H9 (cell line): ENCODE measurements around the gene EXPH5. TPM values are rescaled to one million over a fixed set of nuclear protein-coding genes. Genes with fewer than 3 reads are reported as not detected.

Experiments
- DNase-seq: peaks from one replicate; pipeline ENCODE4 v3.0.0-alpha.2; 2017
- H2AFZ ChIP-seq: one replicate; pipeline ENCODE4 v1.6.1; 2013; ENCODE audit warnings: mild to moderate bottlenecking, low read length, control low read depth, moderate library complexity
- H2AK5ac ChIP-seq: 2 replicates; pipeline ENCODE4 v1.6.1; 2013; ENCODE audit warnings: low read length, control low read depth, mixed read lengths; ENCODE audit not compliant: insufficient read length
- H2BK120ac ChIP-seq: one replicate; pipeline ENCODE4 v1.6.1; 2013; ENCODE audit warnings: low read depth, mild to moderate bottlenecking, low read length, control low read depth, inconsistent platforms; ENCODE audit not compliant: poor library complexity, severe bottlenecking
- H2BK12ac ChIP-seq: 2 replicates; pipeline ENCODE4 v1.6.1; 2013; ENCODE audit warnings: low read length, control low read depth, mixed read lengths, low read depth; ENCODE audit not compliant: insufficient read length
- H2BK15ac ChIP-seq: 2 replicates; pipeline ENCODE4 v1.6.1; 2013; ENCODE audit warnings: low read depth, low read length, control low read depth
- H2BK20ac ChIP-seq: one replicate; pipeline ENCODE4 v1.6.1; 2013; ENCODE audit warnings: low read depth, mild to moderate bottlenecking, low read length, control low read depth, inconsistent platforms; ENCODE audit not compliant: poor library complexity, severe bottlenecking
- H2BK5ac ChIP-seq: 2 replicates; pipeline ENCODE4 v1.6.1; 2013; ENCODE audit warnings: low read length, control low read depth, mixed read lengths; ENCODE audit not compliant: insufficient read length
- H3K14ac ChIP-seq: 2 replicates; pipeline ENCODE4 v1.6.1; 2013; ENCODE audit warnings: low read length, control low read depth; ENCODE audit not compliant: insufficient read depth
- H3K18ac ChIP-seq: 2 replicates; pipeline ENCODE4 v1.6.1; 2013; ENCODE audit warnings: low read depth, mild to moderate bottlenecking, mixed read lengths, low read length, control low read depth; ENCODE audit not compliant: insufficient read length
- H3K23ac ChIP-seq: 2 replicates; pipeline ENCODE4 v1.6.1; 2013; ENCODE audit warnings: low read length, control low read depth, mixed read lengths, low read depth; ENCODE audit not compliant: insufficient read length
- H3K23me2 ChIP-seq: 2 replicates; pipeline ENCODE4 v1.6.1; 2013; ENCODE audit warnings: low read depth, mild to moderate bottlenecking, mixed read lengths, low read length, control low read depth; ENCODE audit not compliant: insufficient read length, poor library complexity, severe bottlenecking
- H3K27ac ChIP-seq: 2 replicates; pipeline ENCODE4 v1.5.1; 2013; ENCODE audit warnings: low read length, control low read depth, mixed read lengths, low read depth; ENCODE audit not compliant: insufficient read length
- H3K27me3 ChIP-seq: 2 replicates; pipeline ENCODE4 v1.6.1; 2013; ENCODE audit warnings: low read length, control low read depth, inconsistent platforms; ENCODE audit not compliant: insufficient read depth
- H3K4ac ChIP-seq: 2 replicates; pipeline ENCODE4 v1.6.1; 2013; ENCODE audit warnings: low read depth, mild to moderate bottlenecking, control low read depth, inconsistent platforms, low read length, moderate library complexity
- H3K4me1 ChIP-seq: 2 replicates; pipeline ENCODE4 v1.6.1; 2013; ENCODE audit warnings: low read length, control low read depth, inconsistent platforms; ENCODE audit not compliant: insufficient read depth
- H3K4me2 ChIP-seq: 2 replicates; pipeline ENCODE4 v1.6.1; 2013; ENCODE audit warnings: low read length, control low read depth, mixed read lengths; ENCODE audit not compliant: insufficient read length, insufficient read depth
- H3K56ac ChIP-seq: 2 replicates; pipeline ENCODE4 v1.6.1; 2013; ENCODE audit warnings: low read depth, mild to moderate bottlenecking, mixed read lengths, low read length, control low read depth; ENCODE audit not compliant: insufficient read length
- H3K79me1 ChIP-seq: 2 replicates; pipeline ENCODE4 v1.6.1; 2013; ENCODE audit warnings: low read depth, mild to moderate bottlenecking, moderate library complexity, low read length, control low read depth, inconsistent platforms; ENCODE audit not compliant: insufficient read depth, poor library complexity, severe bottlenecking
- H3K79me2 ChIP-seq: 2 replicates; pipeline ENCODE4 v1.6.1; 2013; ENCODE audit warnings: low read length, control low read depth, inconsistent platforms; ENCODE audit not compliant: insufficient read depth
- H3K9ac ChIP-seq: 2 replicates; pipeline ENCODE4 v1.6.1; 2013; ENCODE audit warnings: low read length, control low read depth, mixed read lengths; ENCODE audit not compliant: insufficient read length; ENCODE audit errors: extremely low read depth
- H3K9me3 ChIP-seq: one replicate; pipeline ENCODE4 v1.6.1; 2013; ENCODE audit warnings: low read depth, low read length, inconsistent platforms; ENCODE audit not compliant: control insufficient read depth
- H3T11ph ChIP-seq: one replicate; pipeline ENCODE4 v1.6.1; 2013; ENCODE audit warnings: mild to moderate bottlenecking, low read length, control low read depth, inconsistent platforms
- H4K20me1 ChIP-seq: one replicate; pipeline ENCODE4 v1.6.1; 2013; ENCODE audit not compliant: control insufficient read depth, insufficient read length, insufficient read depth
- H4K5ac ChIP-seq: 2 replicates; pipeline ENCODE4 v1.6.1; 2013; ENCODE audit warnings: low read depth, mild to moderate bottlenecking, mixed read lengths, low read length, control low read depth; ENCODE audit not compliant: insufficient read length
- H4K8ac ChIP-seq: replicated peaks from 2 replicates; pipeline ENCODE4 v1.6.1; 2013; ENCODE audit warnings: low read length, control low read depth, mixed read lengths, low read depth; ENCODE audit not compliant: insufficient read length
- H4K91ac ChIP-seq: 2 replicates; pipeline ENCODE4 v1.6.1; 2013; ENCODE audit warnings: low read depth, mild to moderate bottlenecking, moderate library complexity, mixed read lengths, low read length, control low read depth; ENCODE audit not compliant: insufficient read length
- H3K27ac Mint-ChIP-seq, 3 experiments: 2 replicates in 2 of 3; 3 replicates in 1 of 3; pipeline ENCODE4 v1.8.0; 2020 to 2021; ENCODE audit warnings: mixed read lengths in 3 of 3, mild to moderate bottlenecking in 1 of 3, moderate library complexity in 1 of 3
- H3K27me3 Mint-ChIP-seq: 2 replicates; pipeline ENCODE4 v1.8.0; 2021; ENCODE audit warnings: low read depth, mild to moderate bottlenecking, moderate library complexity, mixed read lengths
- H3K36me3 Mint-ChIP-seq, 3 experiments: 2 replicates in 2 of 3; 3 replicates in 1 of 3; pipeline ENCODE4 v1.8.0; 2020 to 2021; ENCODE audit warnings: low read depth in 3 of 3, mixed read lengths in 3 of 3; ENCODE audit not compliant: insufficient read depth in 1 of 3
- H3K4me1 Mint-ChIP-seq, 2 experiments: 2 replicates each; pipeline ENCODE4 v1.8.0; 2020; ENCODE audit warnings: mixed read lengths in 2 of 2
- H3K4me3 Mint-ChIP-seq, 2 experiments: 2 replicates in 1 of 2; 3 replicates in 1 of 2; pipeline ENCODE4 v1.8.0; 2020 to 2021; ENCODE audit warnings: mild to moderate bottlenecking in 2 of 2, mixed read lengths in 2 of 2, moderate library complexity in 1 of 2
- H3K9me3 Mint-ChIP-seq, 2 experiments: 2 replicates in 1 of 2; 3 replicates in 1 of 2; pipeline ENCODE4 v1.8.0; 2020; ENCODE audit warnings: mild to moderate bottlenecking in 2 of 2, mixed read lengths in 2 of 2, moderate library complexity in 1 of 2
- WGBS: extraction: QIAGEN DNeasy Blood & Tissue Kit; methylation state at CpG from one replicate; pipeline ENCODE4 v1.1.7; 2013; ENCODE audit warnings: missing lambda C conversion rate, low lambda C conversion rate, mixed read lengths; ENCODE audit not compliant: insufficient read length; ENCODE audit errors: extremely low coverage; 5-methylcytosine and 5-hydroxymethylcytosine counted together
- total RNA-seq: library from RNA; stranded (reverse); gene quantifications from 2 replicates; pipeline ENCODE4 v1.2.1, GENCODE V29; 2021
- TF ChIP-seq, protein P1 (sequence below): fragments of 200-600 bp; sonication (generic); conservative IDR thresholded peaks from 3 replicates; pipeline ENCODE4 v1.8.0; 2021; ENCODE audit warnings: antibody characterized with exemption, mild to moderate bottlenecking

The EXPH5 gene
- total RNA-seq, 1 experiment from 2014 or later, result 3.1 TPM

DNA sequence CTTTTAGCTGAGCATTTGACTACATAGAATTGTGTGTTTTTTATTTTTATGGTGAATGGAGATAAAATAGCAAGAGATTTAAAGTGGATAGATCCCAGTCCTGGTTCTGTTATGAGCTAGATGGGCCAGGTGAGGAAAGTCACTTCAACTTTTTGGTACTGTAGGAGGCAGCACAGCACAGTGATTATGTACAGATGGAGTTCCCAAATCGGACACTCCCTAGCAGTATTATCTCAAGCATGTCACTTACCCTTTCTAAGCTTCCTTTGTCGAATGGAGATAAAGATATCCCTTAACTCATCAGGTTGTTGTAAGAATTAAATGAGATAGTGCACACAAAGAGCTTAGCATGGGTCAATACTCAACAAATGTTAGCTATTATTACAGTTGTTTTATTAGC is 5.3 kb downstream of the EXPH5 start:
- H3K56ac ChIP-seq, result no peak overlapping the region
- Mint-ChIP-seq H3K27ac (no peak overlapping the region), H3K4me1 (peaks cover 16 to 17% of the 10 kb centered on the region in 2 experiments), H3K27me3 (peaks cover 17% of the 10 kb centered on the region), H3K36me3 (no peaks in the 10 kb centered on the region), H3K4me3 (no peak overlapping the region), H3K9me3 (no peaks in the 10 kb centered on the region; a peak in 1 of 5 replicates)
- TF ChIP-seq, protein P1, sequence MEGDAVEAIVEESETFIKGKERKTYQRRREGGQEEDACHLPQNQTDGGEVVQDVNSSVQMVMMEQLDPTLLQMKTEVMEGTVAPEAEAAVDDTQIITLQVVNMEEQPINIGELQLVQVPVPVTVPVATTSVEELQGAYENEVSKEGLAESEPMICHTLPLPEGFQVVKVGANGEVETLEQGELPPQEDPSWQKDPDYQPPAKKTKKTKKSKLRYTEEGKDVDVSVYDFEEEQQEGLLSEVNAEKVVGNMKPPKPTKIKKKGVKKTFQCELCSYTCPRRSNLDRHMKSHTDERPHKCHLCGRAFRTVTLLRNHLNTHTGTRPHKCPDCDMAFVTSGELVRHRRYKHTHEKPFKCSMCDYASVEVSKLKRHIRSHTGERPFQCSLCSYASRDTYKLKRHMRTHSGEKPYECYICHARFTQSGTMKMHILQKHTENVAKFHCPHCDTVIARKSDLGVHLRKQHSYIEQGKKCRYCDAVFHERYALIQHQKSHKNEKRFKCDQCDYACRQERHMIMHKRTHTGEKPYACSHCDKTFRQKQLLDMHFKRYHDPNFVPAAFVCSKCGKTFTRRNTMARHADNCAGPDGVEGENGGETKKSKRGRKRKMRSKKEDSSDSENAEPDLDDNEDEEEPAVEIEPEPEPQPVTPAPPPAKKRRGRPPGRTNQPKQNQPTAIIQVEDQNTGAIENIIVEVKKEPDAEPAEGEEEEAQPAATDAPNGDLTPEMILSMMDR, result no peak
- no peak overlapping the region for H3K27ac ChIP-seq
- H2BK15ac ChIP-seq, result no peak overlapping the region
- no peak overlapping the region for H4K8ac ChIP-seq
- no peak overlapping the region for H4K5ac ChIP-seq
- H3K27me3 ChIP-seq, result peaks cover 6% of the 10 kb centered on the region; the same call in 1 of the 2 replicates
- no peaks in the 10 kb centered on the region; the same call in 1 of the 2 replicates for H3K4me1 ChIP-seq
- no peak overlapping the region for H3T11ph ChIP-seq
- no peaks in the 10 kb centered on the region for H3K79me1 ChIP-seq
- no peaks in the 10 kb centered on the region for H4K20me1 ChIP-seq
- H2AFZ ChIP-seq, result no peak overlapping the region
- no peak overlapping the region for H2BK5ac ChIP-seq
- H3K14ac ChIP-seq, result no peak overlapping the region
- H2BK120ac ChIP-seq, result no peak overlapping the region
- DNase-seq, result no peak
- H2AK5ac ChIP-seq, result no peak overlapping the region
- H3K23me2 ChIP-seq, result peaks cover 8% of the 10 kb centered on the region
- 0 out of 2 replicates have a peak, but pooled peaks cover 2% of the 10 kb centered on the region for H3K79me2 ChIP-seq
- H2BK20ac ChIP-seq, result no peak overlapping the region
- H3K4me2 ChIP-seq, result no peak overlapping the region
- WGBS, result no CpG with 5 or more reads among the region's 2 CpGs
- no peak overlapping the region for H3K9ac ChIP-seq
- no peak overlapping the region for H4K91ac ChIP-seq
- no peaks in the 10 kb centered on the region for H3K9me3 ChIP-seq
- no peak overlapping the region for H3K4ac ChIP-seq
- no peak overlapping the region for H2BK12ac ChIP-seq
- H3K23ac ChIP-seq, result no peak overlapping the region
- H3K18ac ChIP-seq, result no peak overlapping the region
